NCI-H1694 treated with DMSO at 0.1 percent for 48 hours (cell line): ENCODE measurements around the gene TMC4.

Experiments
- DNase-seq: peaks from one replicate; lab custom pipeline; 2025; lab: John Stamatoyannopoulos, UW

Gene TMC4

GRCh38 chr19:54154603-54155345, 18.2 kb downstream of the TMC4 start:
- no peak for DNase-seq

- DNase-seq = no peak
Observed at GRCh38 chr19:54153731-54154326, 19.1 kb downstream of the TMC4 start.

- DNase-seq = no peak
Observed at GRCh38 chr19:54152878-54153524, 20.0 kb downstream of the TMC4 start.

- no peak for DNase-seq
Observed at GRCh38 chr19:54152267-54152666, 20.7 kb downstream of the TMC4 start.

DNA sequence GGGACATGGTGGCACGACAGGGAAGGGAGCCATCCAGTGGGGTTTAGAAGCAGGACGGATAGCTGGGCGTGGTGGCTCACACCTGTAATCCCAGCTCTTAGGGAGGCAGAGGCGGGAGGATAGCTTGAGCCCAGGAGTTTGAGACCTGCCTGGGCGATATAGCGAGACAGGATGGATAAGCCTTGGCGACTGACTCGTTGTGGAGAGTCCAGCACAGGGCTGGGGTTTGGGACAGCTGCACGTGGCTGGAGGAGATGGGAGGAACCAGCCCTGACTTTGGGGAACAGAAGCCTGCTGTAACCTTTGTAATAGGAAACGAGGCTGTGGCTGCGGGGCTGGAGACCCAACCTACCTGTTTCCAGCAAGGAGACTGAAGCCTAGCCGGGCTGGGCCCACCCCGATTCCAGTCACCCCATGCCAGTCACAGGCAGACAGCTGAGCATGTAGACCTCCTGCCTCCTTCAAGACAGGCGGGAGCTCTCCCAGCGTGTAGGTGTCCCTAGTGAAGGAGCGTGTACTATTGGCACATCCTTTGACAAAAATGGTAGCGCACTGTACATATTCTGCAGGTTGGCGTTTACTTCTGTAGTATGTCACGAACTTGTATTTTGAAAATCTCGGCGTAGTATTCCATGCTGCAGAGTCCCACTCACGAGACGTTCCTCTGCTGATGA, 21.5 kb downstream of the TMC4 start:
- no peak for DNase-seq

DNA sequence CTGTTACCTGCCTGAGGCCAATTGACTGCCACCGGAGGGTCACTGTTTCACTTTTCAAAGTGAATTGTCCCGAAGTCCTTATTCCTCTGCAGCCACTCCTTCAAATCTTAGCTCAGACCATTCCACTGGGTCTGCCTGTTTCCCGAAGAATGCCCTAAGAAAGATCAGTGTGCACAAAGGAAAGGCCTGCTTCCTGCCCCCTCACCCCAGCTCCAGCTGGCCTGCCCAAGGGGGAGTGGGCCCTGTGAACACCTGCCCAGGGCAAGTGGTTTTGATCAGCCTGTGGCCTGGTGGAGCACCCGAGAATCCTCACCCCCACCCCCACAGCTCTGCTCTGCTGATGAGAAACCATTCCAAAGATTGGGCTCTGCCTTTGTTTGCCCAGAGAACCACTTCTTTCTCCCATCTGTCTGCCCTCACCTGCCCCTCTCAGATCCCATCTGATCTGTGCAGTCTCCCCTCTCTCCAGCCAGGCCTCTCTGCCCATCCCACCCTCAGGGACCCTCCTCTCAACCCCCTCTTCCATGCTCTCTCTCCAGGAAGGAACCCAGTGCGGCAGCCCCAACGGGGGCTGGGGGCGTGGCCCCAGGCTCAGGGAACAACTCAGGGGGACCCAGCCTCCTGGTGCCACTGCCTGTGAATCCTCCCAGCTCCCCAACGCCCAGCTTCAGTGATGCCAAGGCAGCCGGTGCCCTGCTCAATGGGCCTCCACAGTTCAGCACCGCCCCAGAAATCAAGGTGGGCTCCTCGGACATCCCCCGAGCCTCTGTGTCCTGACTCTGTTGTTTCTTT, 23.7 kb downstream of the TMC4 start:
- no peak for DNase-seq

DNA sequence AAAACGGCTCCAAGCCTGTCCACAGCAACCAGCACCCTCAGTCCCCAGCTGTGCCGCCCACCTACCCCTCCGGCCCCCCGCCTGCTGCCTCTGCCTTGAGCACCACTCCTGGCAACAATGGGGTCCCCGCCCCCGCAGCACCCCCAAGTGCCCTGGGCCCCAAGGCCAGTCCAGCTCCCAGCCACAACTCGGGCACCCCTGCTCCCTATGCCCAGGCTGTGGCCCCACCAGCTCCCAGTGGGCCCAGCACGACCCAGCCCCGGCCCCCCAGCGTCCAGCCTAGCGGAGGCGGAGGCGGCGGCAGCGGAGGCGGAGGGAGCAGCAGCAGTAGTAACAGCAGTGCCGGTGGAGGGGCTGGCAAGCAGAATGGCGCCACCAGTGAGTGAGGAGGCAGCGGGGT, 24.8 kb downstream of the TMC4 start:
- no peak for DNase-seq

DNA sequence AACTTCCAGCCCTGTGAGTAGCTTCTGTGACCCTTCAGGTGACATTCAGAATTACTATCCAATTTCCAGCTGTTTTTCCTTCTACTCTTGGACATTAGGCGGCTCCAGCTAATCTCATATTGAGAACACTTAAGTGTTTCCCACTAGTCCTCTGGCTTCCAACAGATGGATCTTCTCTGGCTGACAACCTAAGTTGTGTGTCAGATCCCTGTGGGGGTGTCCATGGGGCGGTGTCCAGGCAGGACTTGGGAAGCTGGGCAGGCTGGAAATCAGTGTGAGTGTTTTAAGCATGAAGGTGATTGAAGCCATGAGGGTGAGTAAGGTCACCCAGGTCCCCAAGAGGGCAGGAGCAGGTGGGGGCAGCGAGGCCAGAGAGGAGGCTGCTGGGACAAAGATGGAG, 25.3 kb downstream of the TMC4 start:
- no peak for DNase-seq

- no peak for DNase-seq
Observed at GRCh38 chr19:54145541-54146158, 27.3 kb downstream of the TMC4 start.

DNA sequence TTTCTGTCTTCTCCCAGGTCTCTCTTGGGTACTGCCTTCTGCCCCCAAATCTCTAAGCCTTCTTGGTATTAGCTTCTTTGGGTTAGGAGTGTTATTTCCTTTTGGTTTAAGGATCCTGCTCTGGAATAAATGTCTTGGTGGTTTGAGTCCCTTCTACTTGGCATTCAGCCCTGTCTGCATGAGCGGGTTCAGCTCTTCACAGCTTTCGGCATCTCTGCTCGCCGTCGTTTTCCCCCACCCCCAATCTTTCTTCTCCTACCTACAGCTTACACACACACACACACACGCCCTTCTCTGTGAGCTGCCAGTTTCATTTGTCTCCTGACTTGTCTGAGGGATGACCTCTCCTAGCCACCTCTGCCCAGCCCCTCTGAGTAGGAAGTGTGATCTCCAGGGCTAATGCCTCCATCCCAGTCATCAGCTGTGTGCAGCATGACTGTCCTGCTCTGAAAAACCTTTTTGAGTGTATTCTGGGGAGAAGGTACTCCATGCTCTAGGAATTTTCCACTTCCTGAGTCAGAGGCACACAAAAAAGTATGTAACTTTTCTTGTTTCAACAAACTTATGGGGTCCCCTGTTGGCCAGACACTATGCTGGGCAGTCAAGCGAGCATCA, 30.7 kb downstream of the TMC4 start:
- DNase-seq = no peak

- no peak for DNase-seq
Observed at GRCh38 chr19:54141356-54141755, 31.6 kb downstream of the TMC4 start.

- no peak for DNase-seq
Observed at GRCh38 chr19:54138489-54139256, 34.3 kb downstream of the TMC4 start.

GRCh38 chr19:54137699-54138488, 35.1 kb downstream of the TMC4 start, which contains the start of gene CNOT3:
TSS of gene CNOT3 (plus strand) at chr19:54137762. CDS start at chr19:54142979, 5,217 bp downstream.
- DNase-seq = no peak

GRCh38 chr19:54136864-54137698, 35.9 kb downstream of the TMC4 start:
- peak; percentile 99 for DNase-seq

DNA sequence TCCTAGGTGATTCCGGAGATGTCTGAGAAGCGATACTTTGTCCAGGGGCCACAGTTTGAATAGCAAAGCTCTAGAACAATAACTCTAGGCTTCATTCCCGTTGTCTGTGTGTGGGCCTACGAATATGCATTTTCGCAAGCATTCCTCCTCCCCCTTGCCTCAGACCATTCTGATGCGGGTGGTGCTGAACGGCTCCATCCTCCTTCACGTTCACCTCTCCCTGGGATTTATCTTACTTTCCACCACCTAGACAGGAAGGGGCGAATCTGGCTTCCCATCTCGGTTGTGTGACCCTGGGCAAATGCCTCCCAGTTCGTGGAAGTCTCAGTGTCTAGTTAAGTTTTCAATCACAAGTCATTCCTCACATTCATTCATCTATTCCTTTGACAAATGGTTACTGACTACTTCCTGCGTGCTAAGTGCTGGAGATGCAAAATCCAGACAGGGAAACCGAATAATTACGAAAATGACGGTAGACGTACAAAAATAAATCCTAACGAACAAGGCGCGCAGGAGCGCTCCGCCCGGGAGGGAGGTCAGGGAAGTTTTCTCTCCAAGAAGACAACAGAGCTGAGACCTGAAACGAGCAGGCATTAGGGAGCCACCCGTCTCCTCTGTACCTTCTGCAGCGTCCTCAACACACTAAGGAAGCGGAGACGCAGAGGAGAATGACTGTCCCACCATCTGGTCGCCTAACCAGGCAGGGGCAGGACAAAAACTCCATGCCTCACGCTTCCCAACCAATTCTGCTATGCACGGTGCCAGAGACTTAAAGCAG, 36.7 kb downstream of the TMC4 start:
- no peak for DNase-seq

- no peak for DNase-seq
Observed at GRCh38 chr19:54133957-54134590, 38.9 kb downstream of the TMC4 start.

DNA sequence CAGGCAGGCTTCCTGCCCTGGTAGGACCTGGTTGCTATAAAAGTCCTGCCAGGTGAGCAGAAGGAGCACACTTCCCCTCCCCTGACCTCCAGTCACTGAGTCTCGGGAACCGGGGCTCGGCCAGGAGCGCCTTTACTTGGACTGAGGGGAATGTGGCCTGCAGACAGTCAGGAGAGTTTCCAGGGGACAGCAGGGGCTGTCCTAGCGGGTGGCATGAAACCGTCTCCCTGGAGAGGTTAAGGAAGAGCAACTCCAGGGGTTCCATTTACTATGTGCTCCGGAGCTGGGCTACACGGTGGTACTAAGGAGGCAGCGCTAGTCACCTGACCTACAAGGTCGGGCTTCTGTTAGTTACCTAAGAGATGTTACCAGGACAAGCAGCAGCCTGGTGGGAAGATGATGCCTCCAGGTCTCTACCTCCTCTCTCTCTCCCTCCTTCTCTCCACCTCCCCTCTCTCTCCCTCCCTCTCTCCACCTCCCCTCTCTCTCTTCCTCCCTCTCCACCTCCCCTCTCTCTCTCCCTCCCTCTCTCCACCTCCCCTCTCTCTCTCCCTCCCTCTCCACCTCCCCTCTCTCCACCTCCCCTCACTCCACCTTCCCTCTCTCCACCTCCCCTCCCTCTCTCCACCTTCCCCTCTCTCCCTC, 39.5 kb downstream of the TMC4 start:
- no peak for DNase-seq
